Heart right ventricle (tissue), 16 donors: ENCODE measurements around the gene EPN1. TPM values are rescaled to one million over a fixed set of nuclear protein-coding genes. Genes with fewer than 3 reads are reported as not detected.

Experiments used
- ATAC-seq, 8 donors: fragments of 200-7000 bp; cut with Tn5 transposase; one replicate each; pipeline ENCODE4 v1.9.1; 2020; ENCODE audit warnings: mild to moderate bottlenecking in 8 of 8, moderate library complexity in 8 of 8, moderate number of reproducible peaks in 1 of 8
- DNase-seq, 2 donors: peaks; one replicate each; pipeline ENCODE4 v3.0.0-alpha.2; 2020
- H3K27ac ChIP-seq, 10 donors: fragments of 200-600 bp; sonication (generic) in 2 of 10; one replicate each; pipeline versions ENCODE4 v1.5.0 to v1.8.0; 2020 to 2022; ENCODE audit warnings: mild to moderate bottlenecking in 3 of 10
- H3K27me3 ChIP-seq, 7 donors: fragments of 200-600 bp; one replicate each; pipeline ENCODE4 v1.8.0; 2021 to 2022; ENCODE audit warnings: mild to moderate bottlenecking in 2 of 7
- H3K36me3 ChIP-seq, 9 donors: fragments of 200-600 bp; sonication (generic) in 1 of 9; one replicate each; pipeline versions ENCODE4 v1.5.0 to v1.8.0; 2020 to 2022; ENCODE audit warnings: mild to moderate bottlenecking in 2 of 9
- H3K4me1 ChIP-seq, 9 donors: fragments of 200-600 bp; sonication (generic) in 1 of 9; one replicate each; pipeline versions ENCODE4 v1.5.0 to v1.8.0; 2020 to 2022; ENCODE audit warnings: mild to moderate bottlenecking in 4 of 9
- H3K4me3 ChIP-seq, 10 donors: fragments of 200-600 bp; sonication (generic) in 2 of 10; one replicate each; pipeline versions ENCODE4 v1.5.0 to v1.8.0; 2020 to 2022; ENCODE audit warnings: mild to moderate bottlenecking in 7 of 10, moderate library complexity in 2 of 10
- H3K9me3 ChIP-seq, 11 donors: fragments of 200-600 bp in 10 of 11; sonication (generic) in 2 of 11; one replicate each; pipeline versions ENCODE4 v1.5.0 to v1.8.0; 2013 to 2022; ENCODE audit warnings: mild to moderate bottlenecking in 2 of 11, control low read depth in 1 of 11, moderate library complexity in 1 of 11
- CTCF ChIP-seq, 9 donors: fragments of 200-600 bp; sonication (generic) in 2 of 9; IDR thresholded peaks; one replicate each; pipeline versions ENCODE4 v1.5.0 to v1.8.0; 2021 to 2022; ENCODE audit warnings: antibody characterized with exemption in 9 of 9, mild to moderate bottlenecking in 5 of 9, moderate library complexity in 1 of 9
- WGBS, 2 donors: extraction: QIAGEN DNeasy Blood & Tissue Kit; methylation state at CpG; one replicate each; pipeline ENCODE4 v1.1.7; 2013; ENCODE audit warnings: inconsistent platforms in 1 of 2; 5-methylcytosine and 5-hydroxymethylcytosine counted together
- intact Hi-C, 10 donors: fragments of 100-400 bp; cut with DNase I; formaldehyde crosslinking; loops; one replicate each; pipeline versions ENCODE4 v1.11.1 to v1.14.2; 2022
- polyA plus RNA-seq, 2 donors: library from polyadenylated mRNA; stranded (reverse); fragments of 200-250 nt; gene quantifications; one replicate each; pipeline ENCODE4 v1.2.3, GENCODE V29; 2013
- total RNA-seq, 10 donors: library from RNA; stranded (reverse); fragmentation: NEBNext Ultra II Directional in 3 of 10; extraction: Animal tissue kit (Norgen Biotek cat#: 25700) in 3 of 10; gene quantifications; one replicate each; pipeline versions ENCODE4 v1.2.1 to v1.2.4, GENCODE V29; 2021 to 2023
- donor health status: Arrhythmogenic right ventricular cardiomyopathy.
- donor health status: ischemic (EF 13 %, LVEDD 7.1; RV severe dilation, severe dysfunction).
- donor health status: healthy with polysubstance abuse.
- donor health status: DM: no; HTN: yes; CAD: no.
- donor health status: DM: no; HTN: no; CAD: no.
- donor health status: ischemic (EF 25% LVEDD 6.9; RV normal size, moderate dysfunction).
- donor health status: ischemic (EF 25% LVEDD 5.7; RV mildly dilated, moderate dysfunction).
- donor health status: healthy.
- donor health status: DM: yes; HTN: yes; CAD: no.
- donor health status: Ischemic cardiomyopathy.
- donor health status: ischemic (EF 35%, LVEDD 5.7; RV mildly dilated, moderate dysfunction).
- donor health status: nonischemic (EF 11% LVEDD 7.7; RV severe dilation, severe dysfunction).
- donor health status: DM: yes; HTN: yes; CAD: no.
- donor health status: PGD.
- donor health status: ischemic (EF 29% LVEDD 5.4; RV normal size, mild dysfunction).
- donor health status: nonischemic (EF 23%, LVEDD 6.1; RV moderate dilation, normal function).

Gene EPN1
- total and polyA plus RNA-seq, 12 donors = 127 to 305 (median 138) TPM

GRCh38 chr19:55654868-55655647 is 20.0 kb upstream of the EPN1 start, which contains the start of gene U2AF2:
Gene U2AF2, plus strand, starts transcription at chr19:55655035. Its CDS starts 70 bp downstream, at chr19:55655105.
- peak; percentile 10 to 69 (median 60) for ATAC-seq
- peaks cover 35 to 57% (median 54%) of the 10 kb centered on the region in 9 donors for H3K4me1 ChIP-seq
- 0% methylated on average over 93 to 95 of the region's 95 CpGs for WGBS, 2 donors
- H3K9me3 ChIP-seq = no peaks in the 10 kb centered on the region
- peak within 1 kb of the TSS; percentile 95 to 100 (median 99) for H3K27ac ChIP-seq
- peak within 1 kb of the TSS; percentile 78 to 99 (median 90) for H3K4me3 ChIP-seq
- H3K36me3 ChIP-seq = peaks cover 0 to 29% (median 6%) of the 10 kb centered on the region in 9 donors
- peak; percentile 96 to 98 for DNase-seq
- no peak for TF ChIP-seq CTCF (IDR thresholded peaks at IDR 0.05)
- intact Hi-C loops = loop anchor here in 3 of 10 donors (1.0 kb wide), 1 partner anchor 20 kb away; the partner anchor contains the start of gene EPN1 (in 3 of the 3)
- H3K27me3 ChIP-seq = no peaks in the 10 kb centered on the region

DNA sequence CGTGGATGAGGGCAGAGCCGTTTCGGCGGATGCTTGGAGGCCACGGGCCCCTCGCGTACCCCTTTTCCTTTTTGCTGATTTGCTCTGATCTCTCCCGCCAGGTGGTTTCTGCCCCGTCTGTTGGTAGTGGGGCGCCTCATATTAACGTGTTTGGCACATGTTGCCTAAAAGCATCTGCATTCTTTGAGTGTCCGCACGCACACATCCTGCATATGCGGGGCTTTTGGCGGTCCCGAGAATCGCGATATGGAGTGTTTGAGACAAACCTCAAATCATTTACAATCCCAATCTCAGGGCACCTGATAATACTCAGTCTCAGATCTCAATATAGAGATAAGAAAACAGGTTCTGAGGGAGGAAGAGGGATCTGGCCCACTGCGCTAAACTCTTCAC is 19.4 kb upstream of the EPN1 start:
- H3K4me3 ChIP-seq = peak overlapping the region; percentile 78 to 99 (median 90)
- peaks cover 0 to 33% (median 8%) of the 10 kb centered on the region in 9 donors for H3K36me3 ChIP-seq
- ATAC-seq (no peak), DNase-seq (no peak)
- no peak for TF ChIP-seq CTCF (IDR thresholded peaks at IDR 0.05)
- intact Hi-C loops = loop anchor here in 2 of 10 donors (1.0 to 2.0 kb wide), 2 partner anchors 17 to 20 kb away; partner anchors contain the start of gene EPN1 (in 1 of the 2)
- no peaks in the 10 kb centered on the region for H3K9me3 ChIP-seq
- peaks cover 35 to 61% (median 54%) of the 10 kb centered on the region in 9 donors for H3K4me1 ChIP-seq
- H3K27ac ChIP-seq = peak overlapping the region; percentile 95 to 100 (median 99)
- no peaks in the 10 kb centered on the region for H3K27me3 ChIP-seq
- WGBS, 2 donors = 1 to 2% methylated on average over 19 of the region's 19 CpGs

- Histone ChIP-seq H3K4me1 (peaks cover 35 to 62% (median 54%) of the 10 kb centered on the region in 9 donors), H3K4me3 (peak overlapping the region in 9 of 10 donors; percentile 78 to 99 (median 89)), H3K9me3 (no peaks in the 10 kb centered on the region), H3K27ac (no peak overlapping the region), H3K36me3 (peaks cover 0 to 36% (median 8%) of the 10 kb centered on the region in 9 donors), H3K27me3 (no peaks in the 10 kb centered on the region)
- no peak for TF ChIP-seq CTCF (IDR thresholded peaks at IDR 0.05)
- ATAC-seq (no peak), DNase-seq (no peak)
- intact Hi-C loops = loop anchor here in 1 of 10 donors (2.0 kb wide), 1 partner anchor 16 kb away; no protein-coding TSS in a partner anchor
- 51 to 54% methylated on average over 7 of the region's 7 CpGs for WGBS, 2 donors
These were observed 18.5 kb upstream of the EPN1 start for GRCh38 chr19:55656552-55656951.

GRCh38 chr19:55656988-55657747 is 17.9 kb upstream of the EPN1 start:
- Histone ChIP-seq H3K27ac (peak overlapping the region in 2 of 10 donors; percentile 1 to 17), H3K36me3 (peaks cover 0 to 38% (median 13%) of the 10 kb centered on the region in 9 donors), H3K27me3 (no peaks in the 10 kb centered on the region), H3K4me1 (peaks cover 35 to 62% (median 54%) of the 10 kb centered on the region in 9 donors), H3K9me3 (no peaks in the 10 kb centered on the region), H3K4me3 (peak overlapping the region in 9 of 10 donors; percentile 78 to 99 (median 89))
- intact Hi-C loops = loop anchor here in 1 of 10 donors (2.0 kb wide), 1 partner anchor 16 kb away; no protein-coding TSS in a partner anchor
- WGBS, 2 donors = 44 to 46% methylated on average over 18 of the region's 18 CpGs
- TF ChIP-seq CTCF (IDR thresholded peaks at IDR 0.05) = no peak
- DNase-seq (no peak), ATAC-seq (no peak)
